ENCODE data around the gene SP7.

Gene SP7

DNA sequence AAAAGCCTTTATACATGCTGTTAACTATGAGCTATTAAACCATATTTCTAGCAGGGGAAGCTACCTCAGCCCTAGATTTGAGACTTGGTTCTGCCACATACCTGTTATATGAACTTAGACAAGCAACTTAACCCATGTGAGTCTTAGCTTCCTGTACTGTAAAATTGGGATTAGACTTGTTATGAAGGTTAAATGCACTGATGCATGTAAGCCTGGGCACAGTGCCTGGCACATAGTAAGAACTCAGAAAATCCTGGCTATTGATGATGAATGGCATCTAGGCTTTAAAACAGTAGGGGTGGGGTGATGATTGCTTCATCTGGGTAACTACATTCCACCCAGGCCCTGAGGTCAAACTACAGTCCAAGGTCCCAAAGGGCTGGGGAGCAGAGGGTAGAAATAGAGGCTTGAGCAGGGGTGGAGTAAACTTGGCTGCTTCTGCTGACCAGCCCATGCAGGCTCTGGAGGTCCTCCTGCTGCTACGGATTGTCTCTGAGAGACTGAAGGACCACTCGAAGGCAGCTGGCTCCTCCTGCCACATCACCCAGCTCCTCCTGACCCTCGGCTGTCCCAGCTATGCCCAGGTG is 56.8 kb downstream of the SP7 start:
- no peak overlapping the region for H3K4me3 ChIP-seq (ENCODE audit: low read depth, low read length)

DNA sequence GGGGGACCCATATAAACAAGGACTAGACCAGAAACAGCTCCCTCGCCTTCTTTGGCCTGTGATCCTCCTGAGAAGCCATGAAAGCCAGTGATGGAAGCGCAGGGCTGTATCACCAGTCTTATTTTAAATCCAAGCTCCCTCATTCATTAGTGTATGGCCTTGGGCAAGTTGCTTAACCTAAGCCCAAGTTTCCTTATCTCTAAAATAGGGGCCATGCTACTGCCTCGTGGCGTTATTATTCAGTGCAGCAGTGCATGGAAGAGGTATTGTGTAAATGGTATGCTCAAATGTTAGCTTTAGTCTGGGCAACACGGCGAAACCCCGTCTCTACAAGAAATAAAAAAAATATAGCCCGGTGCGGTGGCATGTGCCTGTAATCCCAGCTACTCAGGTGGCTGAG is 58.2 kb downstream of the SP7 start:
- H3K4me3 ChIP-seq (ENCODE audit: low read depth, low read length), result no peak overlapping the region
